ENCODE results near the gene USP20.

USP20 gene

DNA sequence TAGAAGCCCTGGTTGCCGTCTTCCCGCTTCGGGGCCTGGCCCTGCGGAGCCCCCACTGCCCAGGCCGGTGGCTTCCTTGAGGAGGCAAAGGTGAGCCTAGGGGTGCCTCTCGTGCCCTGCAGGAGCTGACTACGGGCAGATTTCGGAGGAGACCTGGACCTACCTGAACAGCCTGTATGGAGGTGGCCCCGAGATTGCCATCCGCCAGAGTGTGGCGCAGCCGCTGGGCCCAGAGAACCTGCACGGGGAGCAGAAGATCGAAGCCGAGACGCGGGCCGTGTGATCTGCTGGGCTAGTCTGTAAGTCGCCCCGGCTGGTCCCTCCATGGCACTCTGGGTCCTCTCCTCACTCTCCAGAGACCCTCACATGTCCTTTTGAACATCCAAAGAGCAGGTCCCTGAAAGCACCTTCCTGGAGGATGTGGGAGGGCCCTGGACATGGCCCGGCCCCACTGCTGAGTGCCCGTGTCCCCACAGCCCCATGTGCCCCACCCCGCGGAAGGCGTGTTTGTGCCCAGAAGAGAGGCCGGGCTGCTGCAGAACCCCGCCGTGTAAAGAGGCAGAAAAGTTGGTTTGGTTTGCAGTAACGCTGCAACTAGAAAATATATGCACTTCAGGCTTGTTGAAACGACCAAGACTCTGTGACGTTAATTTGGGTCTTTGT lies 44.9 kb downstream of the USP20 start:
- H3K9ac ChIP-seq = no peak overlapping the region
- H3K27ac ChIP-seq = no peak overlapping the region
- TF ChIP-seq, protein P1, sequence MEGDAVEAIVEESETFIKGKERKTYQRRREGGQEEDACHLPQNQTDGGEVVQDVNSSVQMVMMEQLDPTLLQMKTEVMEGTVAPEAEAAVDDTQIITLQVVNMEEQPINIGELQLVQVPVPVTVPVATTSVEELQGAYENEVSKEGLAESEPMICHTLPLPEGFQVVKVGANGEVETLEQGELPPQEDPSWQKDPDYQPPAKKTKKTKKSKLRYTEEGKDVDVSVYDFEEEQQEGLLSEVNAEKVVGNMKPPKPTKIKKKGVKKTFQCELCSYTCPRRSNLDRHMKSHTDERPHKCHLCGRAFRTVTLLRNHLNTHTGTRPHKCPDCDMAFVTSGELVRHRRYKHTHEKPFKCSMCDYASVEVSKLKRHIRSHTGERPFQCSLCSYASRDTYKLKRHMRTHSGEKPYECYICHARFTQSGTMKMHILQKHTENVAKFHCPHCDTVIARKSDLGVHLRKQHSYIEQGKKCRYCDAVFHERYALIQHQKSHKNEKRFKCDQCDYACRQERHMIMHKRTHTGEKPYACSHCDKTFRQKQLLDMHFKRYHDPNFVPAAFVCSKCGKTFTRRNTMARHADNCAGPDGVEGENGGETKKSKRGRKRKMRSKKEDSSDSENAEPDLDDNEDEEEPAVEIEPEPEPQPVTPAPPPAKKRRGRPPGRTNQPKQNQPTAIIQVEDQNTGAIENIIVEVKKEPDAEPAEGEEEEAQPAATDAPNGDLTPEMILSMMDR (IDR thresholded peaks at IDR 0.05) = no peak

DNA sequence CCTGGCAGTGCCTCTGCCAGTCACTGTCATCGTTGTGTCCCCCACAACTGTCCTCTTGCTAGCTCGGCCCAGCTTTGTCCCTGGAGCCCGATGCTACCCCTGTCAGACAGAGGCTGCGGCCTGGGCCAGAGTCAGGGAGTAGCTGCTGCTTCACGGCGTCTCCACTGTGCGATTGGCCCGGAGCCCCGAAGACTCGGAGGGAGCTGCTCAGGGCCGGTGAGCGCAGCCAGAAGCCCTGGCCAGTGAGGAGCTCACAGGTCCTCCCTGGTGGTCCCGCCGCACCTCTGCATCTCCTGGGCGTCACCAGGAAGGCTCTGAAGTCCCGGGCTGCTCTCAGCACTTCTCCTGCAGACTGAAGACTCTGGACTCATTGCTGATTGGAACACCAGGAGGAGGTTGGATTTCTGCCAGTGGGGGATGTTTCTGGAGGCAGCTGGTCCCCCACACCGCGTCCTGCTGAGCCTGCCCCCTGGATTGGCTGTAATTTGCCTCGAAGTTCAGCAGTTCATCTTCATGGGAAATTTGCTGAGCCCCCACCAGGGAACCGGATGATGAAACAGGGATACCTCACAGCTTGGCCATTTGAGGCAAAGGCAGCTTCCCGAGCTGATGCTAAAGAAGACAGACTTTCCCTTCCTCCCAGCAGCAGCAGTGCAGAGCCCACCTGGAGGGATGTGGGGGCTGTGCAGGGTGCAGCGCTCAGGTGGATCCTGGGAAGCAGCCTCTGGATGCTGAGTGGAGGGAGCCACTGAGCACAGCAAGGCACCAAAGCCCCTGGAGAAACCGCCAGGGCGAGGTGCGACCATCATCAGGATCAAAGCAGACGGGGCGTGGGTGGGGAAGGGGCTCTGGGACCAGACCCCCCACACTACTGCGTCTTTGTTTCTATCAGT lies 45.6 kb downstream of the USP20 start:
- no peak overlapping the region for H3K9ac ChIP-seq
- H3K27ac ChIP-seq = no peak overlapping the region

More for the DNA sequence above, 44.9 kb downstream of the USP20 start:
- Histone ChIP-seq H3K27me3 (ENCODE audit: control insufficient read depth, insufficient read depth, low read length) (no peaks in the 10 kb centered on the region), H2AFZ (no peak overlapping the region), H3K4me2 (ENCODE audit: low read length) (no peak overlapping the region), H3K9me3 (ENCODE audit: control insufficient read depth, low read length) (no peaks in the 10 kb centered on the region), H3K79me2 (no peaks in the 10 kb centered on the region), H3K4me3 (ENCODE audit: low read depth, low read length) (no peak overlapping the region), H3K36me3 (ENCODE audit: control insufficient read depth, insufficient read depth, low read length) (no peaks in the 10 kb centered on the region), H3K4me1 (no peaks in the 10 kb centered on the region)

DNA sequence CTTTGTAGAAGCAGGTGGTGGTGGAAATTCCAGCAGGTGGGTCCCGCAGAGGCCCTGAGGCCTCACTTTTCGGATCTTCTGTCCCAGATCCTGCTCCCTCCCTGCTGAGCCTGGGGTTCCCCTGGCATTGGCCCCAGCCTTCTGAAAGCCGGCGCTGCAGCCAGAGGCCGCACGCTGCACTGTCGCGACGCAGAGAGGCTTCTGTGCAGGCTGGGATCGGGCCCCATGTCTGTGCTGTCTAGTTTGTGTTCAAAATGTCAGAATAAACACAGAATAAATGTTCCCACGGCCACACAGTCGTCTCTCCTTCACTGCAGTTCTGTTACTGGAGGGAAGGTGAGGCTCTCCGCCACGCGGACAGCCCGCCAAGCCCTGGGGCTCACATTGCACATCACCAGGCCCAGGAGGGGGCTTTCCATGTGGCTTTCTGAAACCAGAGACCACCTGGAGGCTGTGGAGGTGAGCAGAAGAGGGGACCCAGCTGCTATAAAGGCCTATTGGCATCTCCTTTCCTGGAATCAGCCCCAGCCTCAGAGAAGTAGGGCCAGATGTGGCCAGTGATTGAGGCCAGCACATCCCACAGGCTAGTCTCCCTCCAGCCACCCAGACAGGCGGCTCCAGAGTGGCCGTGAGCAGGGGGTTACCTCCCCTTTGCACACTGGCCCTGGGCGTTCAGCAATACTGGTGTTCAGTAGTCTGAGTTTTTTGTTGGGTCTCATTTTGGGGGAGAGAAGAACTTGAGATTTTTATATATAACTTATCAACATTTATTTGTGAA lies 46.5 kb downstream of the USP20 start:
- Histone ChIP-seq H3K4me1 (no peaks in the 10 kb centered on the region), H2AFZ (no peak overlapping the region), H3K27me3 (ENCODE audit: control insufficient read depth, insufficient read depth, low read length) (no peaks in the 10 kb centered on the region), H3K79me2 (no peaks in the 10 kb centered on the region), H3K4me3 (ENCODE audit: low read depth, low read length) (no peak overlapping the region), H3K9me3 (ENCODE audit: control insufficient read depth, low read length) (no peaks in the 10 kb centered on the region), H3K36me3 (ENCODE audit: control insufficient read depth, insufficient read depth, low read length) (no peaks in the 10 kb centered on the region), H3K9ac (no peak overlapping the region), H3K27ac (no peak overlapping the region), H3K4me2 (ENCODE audit: low read length) (no peak overlapping the region)
- TF ChIP-seq, protein P1 (IDR thresholded peaks at IDR 0.05) = no peak

More for the DNA sequence above, 45.6 kb downstream of the USP20 start:
- Histone ChIP-seq H2AFZ (no peak overlapping the region), H3K4me2 (ENCODE audit: low read length) (no peak overlapping the region), H3K4me3 (ENCODE audit: low read depth, low read length) (no peak overlapping the region), H3K4me1 (no peaks in the 10 kb centered on the region), H3K36me3 (ENCODE audit: control insufficient read depth, insufficient read depth, low read length) (no peaks in the 10 kb centered on the region), H3K9me3 (ENCODE audit: control insufficient read depth, low read length) (no peaks in the 10 kb centered on the region), H3K79me2 (no peaks in the 10 kb centered on the region), H3K27me3 (ENCODE audit: control insufficient read depth, insufficient read depth, low read length) (no peaks in the 10 kb centered on the region)
- TF ChIP-seq, protein P1 (IDR thresholded peaks at IDR 0.05) = no peak

DNA sequence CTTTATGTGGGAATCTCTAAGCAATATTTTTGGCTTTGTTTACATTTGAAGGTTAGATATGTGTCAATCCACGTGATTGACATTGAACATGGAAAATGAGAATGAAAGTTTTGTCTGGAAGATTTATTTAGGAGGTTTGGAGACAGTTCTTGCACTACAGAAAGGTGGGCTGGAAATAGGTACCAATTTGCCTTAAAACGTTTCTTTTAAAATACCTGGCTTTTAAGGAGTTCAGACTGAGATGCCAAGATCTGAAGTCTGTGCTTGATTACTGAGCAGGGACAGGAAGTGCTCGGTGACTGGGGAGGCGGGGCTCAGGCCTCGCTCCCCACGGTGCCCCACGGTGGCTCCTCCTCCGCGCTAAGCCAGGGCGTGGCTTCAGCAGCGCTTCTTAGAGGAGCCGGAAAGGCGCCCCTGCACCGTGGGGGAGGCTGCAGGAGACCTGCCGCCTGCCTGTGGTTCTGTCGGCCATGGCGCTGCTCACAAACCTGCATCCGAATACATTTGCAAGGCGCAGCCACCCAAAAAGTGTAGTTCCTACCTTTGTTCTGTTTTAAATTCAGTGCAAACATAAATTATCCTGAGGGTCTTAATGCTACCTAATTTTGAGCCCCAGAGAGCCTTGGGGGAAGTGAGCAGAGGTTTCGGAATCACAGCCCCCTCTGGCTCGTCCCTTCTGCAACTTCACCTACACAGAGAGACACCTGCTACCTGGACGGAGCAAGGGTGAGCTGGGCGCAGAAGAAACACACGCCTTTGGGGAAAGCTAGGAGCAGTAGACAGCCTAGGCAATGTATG lies 49.2 kb downstream of the USP20 start:
- Histone ChIP-seq H3K27me3 (ENCODE audit: control insufficient read depth, insufficient read depth, low read length) (no peaks in the 10 kb centered on the region), H3K4me1 (no peaks in the 10 kb centered on the region), H3K4me2 (ENCODE audit: low read length) (peak overlapping the region; percentile 52), H3K4me3 (ENCODE audit: low read depth, low read length) (no peak overlapping the region), H3K36me3 (ENCODE audit: control insufficient read depth, insufficient read depth, low read length) (no peaks in the 10 kb centered on the region), H3K9ac (no peak overlapping the region), H3K9me3 (ENCODE audit: control insufficient read depth, low read length) (no peaks in the 10 kb centered on the region), H2AFZ (peak overlapping the region; percentile 53), H3K27ac (peak overlapping the region; percentile 32), H3K79me2 (no peaks in the 10 kb centered on the region)
- TF ChIP-seq, protein P1 (IDR thresholded peaks at IDR 0.05) = no peak
